Endothelial cell of umbilical vein (primary cell): ENCODE results near the gene DCAF4. TPM values are rescaled to one million over a fixed set of nuclear protein-coding genes. Genes with fewer than 3 reads are reported as not detected.

Experiments used
- BruUV-seq: library from RNA; stranded (reverse); fragments of 400-500 nt; replicated peaks from 2 replicates; lab custom pipeline; 2021; lab: Mats Ljungman, UMichigan
- CTCF ChIA-PET: fragments of 300-600, 350-600 bp; sonication (Branson Sonifier 250); formaldehyde crosslinking; loops from one replicate; lab custom pipeline; 2021; ENCODE audit warnings: antibody characterized with exemption, inconsistent platforms; lab: Charles Lee
- POLR2A ChIA-PET: fragments of 300-600, 350-600 bp; sonication (Branson Sonifier 250); formaldehyde crosslinking; loops from one replicate; lab custom pipeline; 2021; ENCODE audit warnings: antibody characterized with exemption, inconsistent platforms; lab: Charles Lee
- DNase-seq: peaks from one replicate; pipeline ENCODE4 v3.0.0-alpha.2; 2011; ENCODE audit warnings: low read depth, low spot score
- FAIRE-seq: peaks from 2 replicates; lab custom pipeline; 2011; peaks lifted over from hg19 to GRCh38; lab: Jason Lieb, UNC
- H2AFZ ChIP-seq: 2 replicates; pipeline ENCODE4 v1.6.0; 2012; ENCODE audit warnings: low read depth, low read length, control low read depth, inconsistent platforms
- H3K27ac ChIP-seq: 2 replicates; pipeline ENCODE4 v1.5.1; 2011; ENCODE audit warnings: low read depth, mild to moderate bottlenecking, control low read depth, low read length, moderate library complexity; ENCODE audit not compliant: insufficient read depth
- H3K27me3 ChIP-seq, 2 experiments: 2 replicates each; pipeline versions ENCODE4 v1.6.0 to v1.6.1; 2011; ENCODE audit warnings: low read length in 2 of 2, mixed read lengths in 1 of 2; ENCODE audit not compliant: control insufficient read depth in 2 of 2, insufficient read depth in 2 of 2
- H3K36me3 ChIP-seq, 2 experiments: 2 replicates in 1 of 2; 3 replicates in 1 of 2; pipeline ENCODE4 v1.5.1; 2011; ENCODE audit warnings: low read length in 2 of 2, mild to moderate bottlenecking in 1 of 2, moderate library complexity in 1 of 2; ENCODE audit not compliant: control insufficient read depth in 2 of 2, insufficient read depth in 2 of 2; ENCODE audit errors: extremely low read depth in 1 of 2
- H3K4me1 ChIP-seq: 3 replicates; pipeline ENCODE4 v1.5.1; 2011; ENCODE audit warnings: mild to moderate bottlenecking, low read length; ENCODE audit not compliant: control insufficient read depth, insufficient read depth; ENCODE audit errors: extremely low read depth
- H3K4me2 ChIP-seq: 2 replicates; pipeline ENCODE4 v1.6.1; 2011; ENCODE audit warnings: low read length, control low read depth, mixed read lengths; ENCODE audit not compliant: insufficient read depth
- H3K4me3 ChIP-seq, 3 experiments: fragments of 200-600 bp in 1 of 3; sonication (generic), shearing (Covaris generic) in 1 of 3; replicated peaks in 1 of 3; 2 replicates each; pipeline ENCODE4 v1.5.1; 2011 to 2016; ENCODE audit warnings: control low read depth in 3 of 3, low read length in 3 of 3, mild to moderate bottlenecking in 2 of 3, inconsistent platforms in 1 of 3, low read depth in 1 of 3, moderate library complexity in 1 of 3; ENCODE audit not compliant: insufficient read depth in 1 of 3
- H3K79me2 ChIP-seq: 2 replicates; pipeline ENCODE4 v1.6.0; 2012; ENCODE audit warnings: low read length, inconsistent platforms; ENCODE audit not compliant: control insufficient read depth, insufficient read depth
- H3K9ac ChIP-seq: replicated peaks from 2 replicates; pipeline ENCODE3; 2011; ENCODE audit warnings: low read length, control low read depth; ENCODE audit not compliant: insufficient read depth; ENCODE audit errors: extremely low read depth
- H3K9me1 ChIP-seq: replicated peaks from 3 replicates; pipeline ENCODE4 v1.6.0; 2011; ENCODE audit warnings: mild to moderate bottlenecking, low read length; ENCODE audit not compliant: control insufficient read depth, insufficient read depth; ENCODE audit errors: extremely low read depth
- H3K9me3 ChIP-seq: replicated peaks from 2 replicates; pipeline ENCODE4 v1.5.1; 2012; ENCODE audit warnings: low read length, inconsistent platforms; ENCODE audit not compliant: control insufficient read depth, insufficient read depth
- H4K20me1 ChIP-seq: replicated peaks from 2 replicates; pipeline ENCODE3; 2011; ENCODE audit warnings: mild to moderate bottlenecking, low read length; ENCODE audit not compliant: control insufficient read depth, insufficient read depth; ENCODE audit errors: extremely low read depth
- CTCF ChIP-seq, 2 donors: IDR thresholded peaks; 1 replicate in 1 of 2; 2 replicates in 1 of 2; pipeline ENCODE4 v1.5.1; 2011; ENCODE audit warnings: low read length in 2 of 2, mild to moderate bottlenecking in 2 of 2, moderate library complexity in 2 of 2, control low read depth in 1 of 2, inconsistent platforms in 1 of 2, low read depth in 1 of 2; ENCODE audit not compliant: insufficient read depth in 1 of 2; ENCODE audit errors: extremely low read depth in 1 of 2
- EZH2 ChIP-seq: IDR thresholded peaks from 2 replicates; pipeline ENCODE4 v1.6.1; 2012; ENCODE audit warnings: borderline replicate concordance, low read depth, mild to moderate bottlenecking, moderate library complexity, low read length, inconsistent platforms; ENCODE audit not compliant: severe bottlenecking
- FOS ChIP-seq: IDR thresholded peaks from 2 replicates; pipeline ENCODE4 v1.6.1; 2011; ENCODE audit warnings: mild to moderate bottlenecking, low read length, moderate library complexity, borderline replicate concordance; ENCODE audit not compliant: insufficient read depth
- GATA2 ChIP-seq: IDR thresholded peaks from 2 replicates; pipeline ENCODE4 v1.7.0; 2011; ENCODE audit warnings: low read depth, mild to moderate bottlenecking, moderate library complexity, mixed read lengths, low read length; ENCODE audit not compliant: insufficient read length, insufficient read depth
- JUN ChIP-seq: IDR thresholded peaks from 2 replicates; pipeline ENCODE4 v1.6.1; 2011; ENCODE audit warnings: borderline replicate concordance, low read depth; ENCODE audit not compliant: insufficient read length, insufficient read depth
- MAX ChIP-seq: IDR thresholded peaks from 2 replicates; pipeline ENCODE4 v1.6.1; 2011; ENCODE audit not compliant: insufficient read depth, insufficient read length
- MYC ChIP-seq: IDR thresholded peaks from one replicate; pipeline ENCODE4 v1.6.1; 2011; ENCODE audit warnings: mild to moderate bottlenecking, low read depth, low read length
- POLR2A ChIP-seq: IDR thresholded peaks from 2 replicates; pipeline ENCODE4 v1.6.1; 2012; ENCODE audit warnings: low read depth, mild to moderate bottlenecking, control low read depth, low read length
- POLR2AphosphoS5 ChIP-seq: IDR thresholded peaks from 2 replicates; pipeline ENCODE4 v1.6.1; 2012; ENCODE audit warnings: low read depth, mild to moderate bottlenecking, control low read depth, low read length, moderate library complexity; ENCODE audit not compliant: insufficient read depth
- dilution Hi-C: fragments of 300-500 bp; cut with MboI; formaldehyde crosslinking; loops from one replicate; pipeline ENCODE4 v1.15.0; 2019; ENCODE audit warnings: low sequenced_read_pairs; ENCODE audit not compliant: extremely low pct_ligation_motif_present
- intact Hi-C: fragments of 100-400 bp; cut with micrococcal nuclease; formaldehyde crosslinking; loops from one replicate; pipeline ENCODE4 v1.10.0; 2022
- polyA plus RNA-seq, 4 experiments: library from polyadenylated mRNA; depleted of rRNA in 3 of 4; stranded (reverse) in 3 of 4; unstranded in 1 of 4; fragments of >200 nt; gene quantifications; 2 replicates each; pipeline versions ENCODE4 v1.2.1 to v1.2.3, GENCODE V29; 2011 to 2012; ENCODE audit warnings: missing spikeins in 1 of 4
- total RNA-seq: library from RNA; stranded (reverse); gene quantifications from 2 replicates; pipeline ENCODE4 v1.2.3, GENCODE V29; 2021

DCAF4 gene
- total and polyA plus RNA-seq, 2 donors (not counting 3 experiments of a cell fraction or from before 2014, with no cell fraction given): 8.6 to 15.8 TPM

- Histone ChIP-seq H3K9me3 (no peaks in the 10 kb centered on the region), H3K27me3 (peaks cover 0 to 8% of the 10 kb centered on the region in 2 experiments), H3K79me2 (no peaks in the 10 kb centered on the region), H3K36me3 (no peaks in the 10 kb centered on the region), H3K27ac (no peak overlapping the region), H2AFZ (no peak overlapping the region), H4K20me1 (no peaks in the 10 kb centered on the region), H3K9me1 (no peaks in the 10 kb centered on the region), H3K4me2 (no peak overlapping the region), H3K4me1 (no peaks in the 10 kb centered on the region), H3K4me3 (no peak overlapping the region), H3K9ac (no peak overlapping the region)
- CTCF ChIA-PET: interaction anchor here (1.1 to 3.6 kb wide), 8 partner anchors 8 to 395 kb away, joined by 3 to 40 read pairs (median 4); partner anchors contain the start of gene DPF3
- POLR2A ChIA-PET: interaction anchor here (1.0 kb wide), 1 partner anchor 13 kb away, joined by 7 read pairs; no protein-coding TSS in a partner anchor
- DNase-seq (no peak), FAIRE-seq (no peak)
- no TSS peak for BruUV-seq
- dilution Hi-C loops (no loop called here), intact Hi-C loops (no loop called here)
- TF ChIP-seq GATA2 (no peak), POLR2AphosphoS5 (no peak), MYC (no peak), CTCF (IDR thresholded peaks at IDR 0.05; ENCODE audit: extremely low read depth in 1 of 2, insufficient read depth in 1 of 2, low read depth in 1 of 2, low read length in 2 of 2) (no peak), POLR2A (no peak), MAX (no peak), FOS (no peak), EZH2 (no peak), JUN (no peak)
Measured at GRCh38 chr14:72909163-72909562, 17.1 kb upstream of the DCAF4 start.
